GM10266 (cell line): ENCODE measurements around the gene BRSK2.
"Not testable (repeated sequence)": the region's sequence is repeated elsewhere in the genome, so short reads cannot be mapped to it uniquely, and the experiment has no call there.

Experiments used
- DNase-seq: peaks from one replicate; pipeline ENCODE4 v3.0.0; 2012; ENCODE audit errors: extremely low spot score
- TF ChIP-seq, protein P1 (sequence below): IDR thresholded peaks from 2 replicates; pipeline ENCODE4 v1.5.1; 2012; ENCODE audit warnings: mild to moderate bottlenecking, low read depth; ENCODE audit not compliant: control insufficient read depth, insufficient read depth; ENCODE audit errors: missing control alignments

Gene BRSK2

DNA sequence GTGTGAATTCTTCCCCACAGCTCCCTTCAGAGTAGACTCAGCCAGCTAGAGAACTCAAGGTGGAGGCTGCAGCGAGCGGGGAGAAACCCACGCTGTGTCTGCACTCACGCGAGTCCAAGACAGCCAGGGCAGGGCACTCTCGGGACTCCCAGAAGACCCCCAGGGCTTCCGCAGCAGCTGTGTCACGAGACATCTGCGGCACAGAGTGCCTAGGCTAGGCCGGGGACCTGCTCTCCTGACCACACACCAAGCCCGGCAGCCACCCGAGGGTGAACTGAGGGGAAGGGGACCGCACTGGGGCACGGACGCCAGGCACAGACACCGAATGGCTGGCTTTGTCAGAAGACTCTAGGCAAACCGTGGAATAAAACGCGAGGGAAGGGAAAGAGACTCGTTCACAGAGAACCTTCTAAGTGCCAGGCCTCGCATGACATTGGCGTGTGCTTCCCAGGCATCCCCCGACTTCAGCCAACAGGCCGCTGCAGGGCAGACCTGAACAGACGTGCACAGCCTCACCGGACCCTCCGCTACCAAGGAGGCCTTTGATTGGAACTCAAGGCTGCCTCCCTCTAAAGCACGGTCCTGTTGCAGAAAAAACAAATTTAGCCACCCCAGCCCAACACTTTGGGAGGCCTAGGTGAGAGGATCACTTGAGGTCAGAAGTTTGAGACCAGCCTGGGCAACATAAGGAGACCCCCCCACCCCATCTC, 115.0 kb downstream of the BRSK2 start:
- DNase-seq: no peak
- TF ChIP-seq, protein P1, sequence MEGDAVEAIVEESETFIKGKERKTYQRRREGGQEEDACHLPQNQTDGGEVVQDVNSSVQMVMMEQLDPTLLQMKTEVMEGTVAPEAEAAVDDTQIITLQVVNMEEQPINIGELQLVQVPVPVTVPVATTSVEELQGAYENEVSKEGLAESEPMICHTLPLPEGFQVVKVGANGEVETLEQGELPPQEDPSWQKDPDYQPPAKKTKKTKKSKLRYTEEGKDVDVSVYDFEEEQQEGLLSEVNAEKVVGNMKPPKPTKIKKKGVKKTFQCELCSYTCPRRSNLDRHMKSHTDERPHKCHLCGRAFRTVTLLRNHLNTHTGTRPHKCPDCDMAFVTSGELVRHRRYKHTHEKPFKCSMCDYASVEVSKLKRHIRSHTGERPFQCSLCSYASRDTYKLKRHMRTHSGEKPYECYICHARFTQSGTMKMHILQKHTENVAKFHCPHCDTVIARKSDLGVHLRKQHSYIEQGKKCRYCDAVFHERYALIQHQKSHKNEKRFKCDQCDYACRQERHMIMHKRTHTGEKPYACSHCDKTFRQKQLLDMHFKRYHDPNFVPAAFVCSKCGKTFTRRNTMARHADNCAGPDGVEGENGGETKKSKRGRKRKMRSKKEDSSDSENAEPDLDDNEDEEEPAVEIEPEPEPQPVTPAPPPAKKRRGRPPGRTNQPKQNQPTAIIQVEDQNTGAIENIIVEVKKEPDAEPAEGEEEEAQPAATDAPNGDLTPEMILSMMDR: no peak

DNA sequence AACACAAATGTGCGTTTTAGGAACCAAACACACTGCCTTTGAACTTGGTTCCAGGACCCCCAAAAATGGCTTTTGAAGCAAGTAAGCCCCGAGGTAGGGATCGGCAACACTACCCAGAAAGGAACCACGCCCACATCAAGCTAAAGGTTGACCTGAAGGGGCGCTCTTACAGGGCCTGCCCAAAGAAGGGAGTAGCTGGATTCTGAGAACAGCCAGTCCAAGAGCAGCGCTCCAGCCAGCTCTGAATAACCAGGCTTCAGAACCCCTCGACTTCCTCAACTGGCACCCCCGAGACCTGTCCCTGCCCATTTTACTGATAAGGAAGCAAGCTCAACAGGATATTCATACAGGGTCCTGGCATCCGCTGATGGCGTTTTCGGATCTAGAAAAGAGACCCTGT, 115.7 kb downstream of the BRSK2 start:
- DNase-seq: no peak
- TF ChIP-seq, protein P1: no peak

DNA sequence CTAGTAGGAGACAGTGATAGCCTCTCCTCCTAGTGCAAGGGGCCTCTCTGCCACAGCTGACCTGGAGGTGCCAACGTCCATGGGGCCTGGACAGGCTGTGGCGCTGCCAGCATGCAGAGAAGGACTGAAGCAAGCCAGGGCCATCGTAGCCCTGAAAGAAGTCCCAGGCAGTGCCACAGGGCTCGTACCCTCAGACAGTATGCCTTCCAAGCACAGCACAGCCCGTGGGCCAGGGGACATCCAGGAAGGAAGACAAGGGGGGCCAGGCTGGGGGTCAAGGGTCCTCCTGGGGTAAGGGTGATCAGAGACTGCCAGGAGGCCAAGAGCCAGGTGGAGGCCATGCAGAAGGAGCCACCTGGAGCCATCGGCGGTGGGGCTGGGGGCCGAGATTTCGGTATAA, 117.2 kb downstream of the BRSK2 start:
- no peak for DNase-seq
- TF ChIP-seq, protein P1: no peak

DNA sequence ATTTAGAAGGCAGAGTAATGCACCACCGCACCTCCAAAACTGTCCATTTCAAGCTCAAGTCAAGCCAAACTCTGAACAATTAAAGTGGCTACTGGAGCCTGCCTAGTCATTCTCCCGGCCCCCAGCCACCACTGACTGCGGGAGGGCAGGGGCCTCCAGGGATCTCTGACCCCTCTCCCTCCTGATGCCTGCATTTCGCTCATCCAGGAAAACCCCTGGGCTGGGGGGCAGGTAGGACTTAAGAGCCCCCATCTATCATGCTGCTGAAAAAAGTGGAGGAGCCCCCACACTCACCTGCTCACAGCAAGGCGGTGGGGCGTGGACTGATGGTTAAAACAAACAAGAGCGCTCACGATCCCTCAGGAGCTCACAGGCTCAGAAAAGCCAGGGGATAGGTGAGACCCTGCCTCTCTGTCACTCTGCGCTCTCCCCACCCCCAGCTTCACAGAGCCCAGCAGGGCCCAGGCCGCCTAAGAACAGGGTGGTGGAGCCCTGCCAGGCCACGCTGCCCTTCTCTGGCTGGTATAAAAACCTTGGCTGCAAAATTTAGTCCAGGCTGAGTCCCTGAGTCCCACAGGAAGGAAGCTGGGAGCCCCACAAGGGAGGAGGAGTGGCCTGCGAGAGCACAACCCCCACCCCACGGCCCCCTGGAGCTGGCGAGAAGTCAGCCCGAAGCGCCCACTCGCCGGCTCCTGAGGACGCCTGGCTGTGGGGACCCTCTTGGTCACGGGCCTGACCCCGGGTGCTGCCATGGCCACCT, 117.8 kb downstream of the BRSK2 start:
- no peak for DNase-seq
- TF ChIP-seq, protein P1: no peak

DNA sequence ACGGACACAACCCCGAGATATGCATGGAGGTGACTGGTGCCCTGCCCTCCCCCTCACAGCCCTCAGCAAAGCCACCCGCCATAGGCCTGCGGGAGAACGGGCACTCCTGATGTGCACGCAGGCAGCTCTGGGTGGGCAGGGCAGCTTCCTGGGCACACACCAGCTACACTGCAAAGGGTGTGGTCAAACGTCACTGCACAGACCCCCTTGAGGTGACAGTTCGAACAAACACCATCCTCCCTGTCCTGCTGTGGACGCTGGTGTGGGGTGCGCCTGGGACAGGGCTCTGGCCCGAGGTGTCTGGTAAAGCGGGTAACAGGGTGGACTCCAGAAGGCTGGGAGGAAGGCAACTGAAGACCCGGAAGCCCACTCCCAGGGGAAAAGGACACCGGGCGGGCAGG, 118.8 kb downstream of the BRSK2 start:
- TF ChIP-seq, protein P1: no peak
- no peak for DNase-seq

DNA sequence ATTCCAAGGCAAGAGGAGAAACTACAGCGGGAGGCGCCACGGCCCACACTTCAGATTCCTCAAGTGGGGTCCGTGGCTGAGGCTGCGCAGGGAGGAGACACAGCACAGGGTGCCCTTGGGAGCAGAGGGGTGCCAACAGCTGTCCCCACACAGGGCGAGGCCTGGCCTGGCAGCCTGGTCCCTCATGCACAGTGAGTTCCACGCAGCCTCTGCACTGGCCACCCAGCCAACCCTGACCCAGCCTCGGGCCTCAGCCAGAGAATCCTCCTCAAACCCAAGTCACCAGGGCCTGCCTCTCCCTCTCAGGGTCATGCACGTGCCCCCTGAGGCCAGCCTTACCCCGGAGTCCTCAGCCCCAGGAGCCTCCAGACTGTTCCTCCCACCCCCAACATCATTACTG, 119.3 kb downstream of the BRSK2 start:
- DNase-seq: no peak
- TF ChIP-seq, protein P1: no peak

DNA sequence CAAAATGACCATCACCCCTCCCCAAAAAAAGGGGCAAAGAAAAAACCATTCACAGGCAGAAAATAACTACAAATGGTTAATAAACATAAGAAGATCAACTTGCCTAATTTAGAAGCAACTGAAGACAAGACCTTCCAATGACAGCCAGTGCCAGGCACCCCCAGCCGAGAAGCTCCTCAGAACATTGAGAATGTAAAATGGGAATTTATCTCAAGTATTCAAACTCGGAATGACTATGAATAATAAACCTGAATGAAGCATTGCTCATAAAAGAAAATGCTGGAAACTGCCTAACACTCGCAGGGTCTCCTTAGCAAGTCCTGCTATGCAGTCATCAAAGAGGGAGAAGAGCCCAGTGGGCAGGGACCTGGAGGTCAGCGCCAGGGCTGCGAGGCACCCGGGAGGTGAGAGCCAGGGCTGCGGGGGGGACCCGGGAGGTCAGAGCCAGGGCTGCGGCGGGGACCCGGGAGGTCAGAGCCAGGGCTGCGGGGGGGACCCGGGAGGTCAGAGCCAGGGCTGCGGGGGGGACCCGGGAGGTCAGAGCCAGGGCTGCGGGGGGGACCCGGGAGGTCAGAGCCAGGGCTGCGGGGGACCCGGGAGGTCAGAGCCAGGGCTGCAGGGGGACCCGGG, 120.0 kb downstream of the BRSK2 start:
- TF ChIP-seq, protein P1: no peak

DNA sequence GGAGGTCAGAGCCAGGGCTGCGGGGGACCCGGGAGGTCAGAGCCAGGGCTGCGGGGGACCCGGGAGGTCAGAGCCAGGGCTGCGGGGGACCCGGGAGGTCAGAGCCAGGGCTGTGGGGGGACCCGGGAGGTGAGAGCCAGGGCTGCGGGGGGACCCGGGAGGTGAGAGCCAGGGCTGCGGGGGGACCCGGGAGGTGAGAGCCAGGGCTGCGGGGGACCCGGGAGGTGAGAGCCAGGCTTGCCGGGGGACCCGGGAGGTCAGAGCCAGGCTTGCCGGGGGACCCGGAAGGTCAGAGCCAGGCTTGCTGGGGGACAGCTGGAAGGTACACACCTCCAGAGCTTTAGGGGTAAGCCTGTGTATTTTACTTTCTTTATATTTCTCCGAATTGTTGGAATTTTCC, 120.6 kb downstream of the BRSK2 start:
- DNase-seq: not testable (repeated sequence)

More for the DNA sequence above, 120.0 kb downstream of the BRSK2 start:
- no peak for DNase-seq
